ENCODE data around the gene ADGRD1. TPM values are rescaled to one million over a fixed set of nuclear protein-coding genes. Genes with fewer than 3 reads are reported as not detected.
"Not testable (repeated sequence)": the region's sequence is repeated elsewhere in the genome, so short reads cannot be mapped to it uniquely, and the experiment has no call there.

The ADGRD1 gene
- total RNA-seq, 1 donor from 2014 or later: 8.4 TPM

DNA sequence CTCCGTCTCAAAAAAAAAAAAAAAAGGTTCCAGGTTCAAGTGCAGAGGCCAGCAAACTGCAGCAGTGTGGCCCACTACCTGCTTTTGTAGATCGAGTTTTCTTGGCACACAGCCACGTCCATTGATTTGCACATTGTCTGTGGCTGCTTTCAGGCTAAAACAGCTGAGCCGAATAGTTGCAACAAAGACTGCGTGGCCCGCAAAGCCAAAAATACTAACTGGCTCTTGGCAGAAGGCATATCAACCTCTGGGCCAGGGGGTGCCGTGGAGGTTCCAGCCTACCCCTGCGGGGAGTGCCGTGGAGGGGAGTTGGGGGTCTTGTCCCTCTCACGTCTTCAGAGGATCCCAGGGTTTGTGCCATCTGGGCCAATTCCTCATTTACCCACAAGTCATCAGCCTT is 170.1 kb downstream of the ADGRD1 start:
- H3K27me3 Mint-ChIP-seq (ENCODE audit: low read depth): no peaks in the 10 kb centered on the region
- no peak for DNase-seq (ENCODE audit: low spot score)
- intact Hi-C loops (cut with micrococcal nuclease): no loop called here
- no peaks in the 10 kb centered on the region for H3K9me3 Mint-ChIP-seq
- H3K27ac Mint-ChIP-seq: no peak overlapping the region
- H3K4me1 Mint-ChIP-seq (ENCODE audit: low read depth): no peaks in the 10 kb centered on the region
- H3K36me3 Mint-ChIP-seq (ENCODE audit: low read depth): no peaks in the 10 kb centered on the region
- H3K4me3 Mint-ChIP-seq (ENCODE audit: low read depth): no peak overlapping the region

DNA sequence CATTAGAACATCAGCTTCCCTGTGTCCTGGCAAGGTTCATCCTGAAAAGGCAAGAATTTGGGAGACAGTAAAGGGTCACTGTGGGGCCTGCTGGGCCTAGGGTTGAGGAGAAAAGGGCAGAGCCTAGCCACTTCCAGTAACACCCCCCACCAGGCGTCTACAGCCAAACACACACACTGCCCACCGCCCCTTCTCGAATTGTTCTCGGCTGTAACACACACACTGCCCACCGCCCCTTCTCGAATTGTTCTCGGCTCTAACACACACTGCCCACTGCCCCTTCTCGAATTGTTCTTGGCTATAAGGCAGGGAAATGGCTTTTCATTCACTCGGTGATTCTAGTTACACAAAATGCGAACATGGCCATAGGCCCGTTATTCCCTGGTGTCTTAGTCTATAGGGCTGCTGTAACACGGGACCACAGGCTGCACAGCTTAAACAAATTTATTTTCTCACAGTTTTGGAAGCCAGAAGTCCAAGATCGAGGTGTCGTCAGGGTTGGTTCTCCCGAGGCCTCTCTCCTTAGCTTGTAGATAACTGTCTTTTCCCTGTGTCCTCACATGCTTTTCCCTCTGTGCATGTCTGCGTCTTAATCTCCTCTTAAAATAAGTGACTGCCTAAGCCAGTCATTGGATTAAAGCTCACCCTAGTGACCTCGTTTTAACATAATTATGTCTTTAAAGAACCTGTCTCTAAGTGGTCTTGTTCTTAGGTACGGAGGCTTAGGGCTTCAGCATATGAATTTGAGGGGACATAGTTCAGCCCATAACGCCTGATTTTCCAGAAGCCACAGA is 171.0 kb downstream of the ADGRD1 start:
- Mint-ChIP-seq H3K4me1 (ENCODE audit: low read depth) (no peaks in the 10 kb centered on the region), H3K4me3 (ENCODE audit: low read depth) (no peak overlapping the region), H3K36me3 (ENCODE audit: low read depth) (no peaks in the 10 kb centered on the region), H3K27ac (no peak overlapping the region), H3K9me3 (no peaks in the 10 kb centered on the region), H3K27me3 (ENCODE audit: low read depth) (no peaks in the 10 kb centered on the region)
- no peak for DNase-seq (ENCODE audit: low spot score)
- intact Hi-C loops (cut with micrococcal nuclease): no loop called here

GRCh38 chr12:131126662-131127173 is 173.0 kb downstream of the ADGRD1 start:
- no peak for DNase-seq (ENCODE audit: low spot score)
- Mint-ChIP-seq H3K36me3 (ENCODE audit: low read depth) (no peaks in the 10 kb centered on the region), H3K4me1 (ENCODE audit: low read depth) (peaks cover 1% of the 10 kb centered on the region), H3K4me3 (ENCODE audit: low read depth) (no peak overlapping the region), H3K27ac (no peak overlapping the region), H3K9me3 (no peaks in the 10 kb centered on the region), H3K27me3 (ENCODE audit: low read depth) (no peaks in the 10 kb centered on the region)
- intact Hi-C loops (cut with micrococcal nuclease): no loop called here

GRCh38 chr12:131128556-131128955 is 174.8 kb downstream of the ADGRD1 start:
- H3K27me3 Mint-ChIP-seq (ENCODE audit: low read depth): no peaks in the 10 kb centered on the region
- no peak overlapping the region for H3K27ac Mint-ChIP-seq
- intact Hi-C loops (cut with micrococcal nuclease): no loop called here
- DNase-seq (ENCODE audit: low spot score): no peak
- H3K36me3 Mint-ChIP-seq (ENCODE audit: low read depth): no peaks in the 10 kb centered on the region
- H3K4me1 Mint-ChIP-seq (ENCODE audit: low read depth): peaks cover 1% of the 10 kb centered on the region
- H3K4me3 Mint-ChIP-seq (ENCODE audit: low read depth): no peak overlapping the region
- H3K9me3 Mint-ChIP-seq: no peaks in the 10 kb centered on the region

DNA sequence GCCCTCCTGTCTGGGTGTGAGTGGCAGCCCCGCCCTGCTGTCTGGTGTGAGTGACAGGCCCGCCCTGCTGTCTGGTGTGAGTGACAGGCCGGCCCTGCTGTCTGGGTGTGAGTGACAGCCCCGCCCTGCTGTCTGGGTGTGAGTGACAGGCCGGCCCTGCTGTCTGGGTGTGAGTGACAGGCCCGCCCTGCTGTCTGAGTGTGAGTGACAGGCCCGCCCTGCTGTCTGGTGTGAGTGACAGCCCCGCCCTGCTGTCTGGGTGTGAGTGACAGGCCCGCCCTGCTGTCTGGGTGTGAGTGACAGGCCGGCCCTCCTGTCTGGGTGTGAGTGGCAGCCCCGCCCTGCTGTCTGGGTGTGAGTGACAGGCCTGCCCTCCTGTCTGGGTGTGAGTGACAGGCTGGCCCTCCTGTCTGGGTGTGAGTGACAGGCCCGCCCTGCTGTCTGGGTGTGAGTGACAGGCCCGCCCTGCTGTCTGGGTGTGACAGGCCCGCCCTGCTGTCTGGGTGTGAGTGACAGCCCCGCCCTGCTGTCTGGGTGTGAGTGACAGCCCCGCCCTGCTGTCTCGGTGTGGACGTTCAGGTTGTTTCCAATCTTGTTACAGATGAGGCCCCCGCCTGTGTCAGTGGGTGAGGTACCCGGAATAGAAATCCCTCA is 175.4 kb downstream of the ADGRD1 start:
- H3K27me3 Mint-ChIP-seq (ENCODE audit: low read depth); H3K27ac Mint-ChIP-seq; H3K4me3 Mint-ChIP-seq (ENCODE audit: low read depth); DNase-seq (ENCODE audit: low spot score); intact Hi-C loops (cut with micrococcal nuclease); H3K36me3 Mint-ChIP-seq (ENCODE audit: low read depth); H3K4me1 Mint-ChIP-seq (ENCODE audit: low read depth); H3K9me3 Mint-ChIP-seq: not testable (repeated sequence)

GRCh38 chr12:131129839-131130238 is 176.1 kb downstream of the ADGRD1 start:
- no peak for DNase-seq (ENCODE audit: low spot score)
- intact Hi-C loops (cut with micrococcal nuclease): loop anchor here (5.0 kb wide), 1 partner anchor 368 kb away; no protein-coding TSS in a partner anchor

DNA sequence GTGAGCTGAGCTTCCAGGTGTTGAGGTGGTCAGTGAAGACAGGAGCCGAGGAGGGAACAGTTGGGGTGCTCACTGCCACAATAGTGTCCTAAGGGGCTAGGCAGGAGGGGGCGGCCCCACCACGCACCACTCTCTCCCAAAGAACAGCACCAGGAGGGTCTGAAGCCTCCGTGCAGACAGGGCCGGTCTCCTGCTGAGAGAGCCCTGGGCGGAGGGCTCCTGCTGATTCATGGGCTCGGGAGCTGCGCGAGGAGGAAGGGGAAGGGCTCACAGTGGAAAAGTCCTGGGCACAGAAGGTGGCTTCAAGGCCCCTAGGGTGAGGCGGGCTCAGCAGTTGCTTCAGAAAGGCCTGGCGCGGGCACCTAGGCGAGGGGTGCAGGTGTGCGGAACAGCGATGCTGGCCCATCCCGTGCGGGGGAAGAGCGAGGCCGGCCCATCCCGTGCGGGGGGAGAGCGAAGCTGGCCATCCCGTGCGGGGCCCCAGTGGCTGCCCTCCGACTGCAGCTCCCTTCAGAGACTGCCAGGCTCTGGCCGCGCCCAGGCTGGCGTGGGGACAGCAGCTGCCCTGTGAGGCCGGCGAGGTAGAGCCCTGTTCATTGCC is 176.7 kb downstream of the ADGRD1 start:
- Mint-ChIP-seq H3K27ac (no peak overlapping the region), H3K4me1 (ENCODE audit: low read depth) (peaks cover 1% of the 10 kb centered on the region), H3K4me3 (ENCODE audit: low read depth) (no peak overlapping the region), H3K36me3 (ENCODE audit: low read depth) (no peaks in the 10 kb centered on the region), H3K9me3 (no peaks in the 10 kb centered on the region), H3K27me3 (ENCODE audit: low read depth) (no peaks in the 10 kb centered on the region)
- intact Hi-C loops (cut with micrococcal nuclease): loop anchor here (5.0 kb wide), 1 partner anchor 368 kb away; no protein-coding TSS in a partner anchor
- no peak for DNase-seq (ENCODE audit: low spot score)

More at GRCh38 chr12:131129839-131130238, 176.1 kb downstream of the ADGRD1 start:
- Mint-ChIP-seq H3K36me3 (ENCODE audit: low read depth) (no peaks in the 10 kb centered on the region), H3K27ac (no peak overlapping the region), H3K9me3 (no peaks in the 10 kb centered on the region), H3K4me3 (ENCODE audit: low read depth) (no peak overlapping the region), H3K4me1 (ENCODE audit: low read depth) (peaks cover 1% of the 10 kb centered on the region), H3K27me3 (ENCODE audit: low read depth) (no peaks in the 10 kb centered on the region)

- no peak for DNase-seq (ENCODE audit: low spot score)
- Mint-ChIP-seq H3K36me3 (ENCODE audit: low read depth) (no peaks in the 10 kb centered on the region), H3K27ac (no peak overlapping the region), H3K4me1 (ENCODE audit: low read depth) (peaks cover 1% of the 10 kb centered on the region), H3K9me3 (no peaks in the 10 kb centered on the region), H3K4me3 (ENCODE audit: low read depth) (no peak overlapping the region), H3K27me3 (ENCODE audit: low read depth) (no peaks in the 10 kb centered on the region)
- intact Hi-C loops (cut with micrococcal nuclease): loop anchor here (5.0 kb wide), 1 partner anchor 369 kb away; no protein-coding TSS in a partner anchor
Observed at GRCh38 chr12:131131077-131131807, 177.5 kb downstream of the ADGRD1 start.

GRCh38 chr12:131131808-131132117 is 178.1 kb downstream of the ADGRD1 start:
- Mint-ChIP-seq H3K36me3 (ENCODE audit: low read depth) (no peaks in the 10 kb centered on the region), H3K9me3 (no peaks in the 10 kb centered on the region), H3K4me3 (ENCODE audit: low read depth) (no peak overlapping the region), H3K4me1 (ENCODE audit: low read depth) (peaks cover 1% of the 10 kb centered on the region), H3K27me3 (ENCODE audit: low read depth) (no peaks in the 10 kb centered on the region), H3K27ac (no peak overlapping the region)
- no peak for DNase-seq (ENCODE audit: low spot score)
- intact Hi-C loops (cut with micrococcal nuclease): loop anchor here (1.0 to 5.0 kb wide), 3 partner anchors 27 to 369 kb away; no protein-coding TSS in a partner anchor

DNA sequence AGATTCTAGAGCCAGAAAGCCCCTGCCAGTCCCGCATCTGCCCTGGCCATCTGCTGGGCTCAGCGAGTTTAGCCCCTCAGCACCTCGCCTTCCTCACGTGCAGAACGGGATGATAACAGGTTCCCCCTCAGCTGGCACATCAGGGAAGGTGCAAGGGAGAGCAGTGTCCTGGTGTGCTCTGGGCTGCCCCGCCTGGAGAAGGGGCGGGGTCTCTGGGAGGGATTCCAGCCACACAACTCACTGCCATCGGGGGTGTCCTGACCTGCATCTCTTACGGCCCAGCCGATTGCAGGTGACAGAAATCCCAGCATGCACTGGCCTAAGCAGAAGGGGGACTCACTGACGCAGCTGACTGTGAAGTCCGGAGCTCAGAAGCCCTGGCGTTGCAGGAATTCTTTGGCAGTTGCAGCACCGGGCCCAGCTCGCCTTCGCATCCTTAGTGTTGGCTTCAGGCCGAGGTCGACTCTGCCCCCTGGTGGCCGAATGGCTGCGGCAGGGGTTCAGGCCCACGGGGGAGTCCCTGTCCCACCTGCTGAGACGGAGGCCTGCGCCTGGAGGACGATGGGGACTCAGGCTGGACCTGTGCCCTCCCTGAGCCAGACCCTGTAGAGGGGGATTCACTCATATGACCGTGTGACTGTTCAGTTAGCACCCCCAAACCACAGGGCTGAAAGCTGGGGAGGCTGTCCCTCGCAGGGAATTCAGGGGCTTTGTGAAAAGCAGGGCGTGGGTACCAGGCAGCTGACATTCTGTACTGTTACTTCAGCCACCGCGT is 178.6 kb downstream of the ADGRD1 start:
- H3K27ac Mint-ChIP-seq: no peak overlapping the region
- H3K4me3 Mint-ChIP-seq (ENCODE audit: low read depth): no peak overlapping the region
- intact Hi-C loops (cut with micrococcal nuclease): loop anchor here (1.0 to 5.0 kb wide), 3 partner anchors 28 to 370 kb away; no protein-coding TSS in a partner anchor
- no peaks in the 10 kb centered on the region for H3K36me3 Mint-ChIP-seq (ENCODE audit: low read depth)
- peaks cover 1% of the 10 kb centered on the region for H3K4me1 Mint-ChIP-seq (ENCODE audit: low read depth)
- no peaks in the 10 kb centered on the region for H3K9me3 Mint-ChIP-seq
- DNase-seq (ENCODE audit: low spot score): peak; percentile 49
- no peaks in the 10 kb centered on the region for H3K27me3 Mint-ChIP-seq (ENCODE audit: low read depth)

DNA sequence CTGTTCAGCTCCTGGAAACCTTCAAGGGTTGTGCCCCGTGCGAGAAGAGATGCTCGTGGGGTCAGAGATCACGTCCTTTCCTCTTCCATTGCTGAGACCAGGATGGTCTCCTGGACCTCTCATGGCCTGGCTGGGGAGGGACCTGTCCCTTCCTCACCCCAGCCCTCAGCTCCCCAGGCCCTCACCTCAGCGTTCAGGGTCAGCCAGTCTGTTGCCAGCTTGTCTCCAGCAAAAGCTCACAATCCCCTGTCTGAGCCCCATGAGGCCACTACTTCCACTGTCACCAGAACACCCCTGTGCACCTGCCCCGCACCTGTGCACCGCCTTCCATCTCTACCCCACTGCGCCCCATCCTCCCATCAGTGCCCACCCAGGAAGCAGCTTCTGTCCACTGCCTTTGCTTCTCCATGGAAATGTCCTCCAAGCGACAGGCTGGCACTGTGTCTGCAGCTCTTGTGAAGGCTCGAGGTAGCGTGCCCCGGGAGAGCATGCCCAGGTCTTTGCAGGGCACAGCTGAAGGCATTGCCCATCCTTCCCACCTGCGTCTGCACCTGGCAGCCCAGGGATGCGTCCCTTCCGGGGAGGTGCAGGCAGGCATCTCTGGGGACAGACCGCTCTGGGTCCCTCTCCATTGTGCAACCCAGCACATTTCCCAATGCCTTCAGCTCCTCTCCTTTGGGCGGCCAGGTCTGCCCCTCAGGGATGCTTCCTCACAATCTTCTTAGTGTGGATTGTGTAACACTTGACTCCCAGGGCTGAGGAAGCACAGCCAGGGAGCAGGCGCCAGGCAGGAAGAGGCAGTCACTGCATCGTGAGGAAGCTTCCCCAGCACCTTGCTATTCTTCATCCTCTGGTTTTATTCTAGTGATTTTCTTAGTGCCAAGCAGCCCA is 179.6 kb downstream of the ADGRD1 start:
- Mint-ChIP-seq H3K4me3 (ENCODE audit: low read depth) (no peak overlapping the region), H3K9me3 (no peaks in the 10 kb centered on the region), H3K4me1 (ENCODE audit: low read depth) (peaks cover 1% of the 10 kb centered on the region), H3K36me3 (ENCODE audit: low read depth) (no peaks in the 10 kb centered on the region), H3K27ac (no peak overlapping the region), H3K27me3 (ENCODE audit: low read depth) (no peaks in the 10 kb centered on the region)
- intact Hi-C loops (cut with micrococcal nuclease): loop anchor here (2.0 to 5.0 kb wide), 2 partner anchors 216 to 371 kb away; no protein-coding TSS in a partner anchor
- DNase-seq (ENCODE audit: low spot score): no peak
